WERI-Rb-1 (cell line): ENCODE results near the gene TDRD3.

ENCODE experiments used
- DNase-seq: peaks from one replicate; pipeline ENCODE4 v3.0.0-alpha.2; 2020
- H3K27ac ChIP-seq: fragments of 250-450 bp; sonication (Bioruptor Pico); 2 replicates; pipeline ENCODE4 v1.5.1; 2020; ENCODE audit warnings: mild to moderate bottlenecking, moderate library complexity
- H3K27me3 ChIP-seq: fragments of 250-450 bp; sonication (Bioruptor Pico); 2 replicates; pipeline ENCODE4 v1.5.1; 2021; ENCODE audit warnings: mild to moderate bottlenecking, low read depth, moderate library complexity; ENCODE audit not compliant: insufficient read depth, severe bottlenecking
- H3K36me3 ChIP-seq: fragments of 250-450 bp; sonication (Bioruptor Pico); 2 replicates; pipeline ENCODE4 v1.5.1; 2020; ENCODE audit warnings: mild to moderate bottlenecking, moderate library complexity
- H3K4me3 ChIP-seq: 2 replicates; pipeline ENCODE4 v1.5.1; 2011; ENCODE audit warnings: low read depth, mild to moderate bottlenecking, control low read depth, low read length
- H3K9me3 ChIP-seq: fragments of 250-450 bp; sonication (Bioruptor Pico); 2 replicates; pipeline ENCODE4 v1.5.1; 2021; ENCODE audit warnings: mild to moderate bottlenecking, moderate library complexity; ENCODE audit not compliant: severe bottlenecking
- CTCF ChIP-seq: IDR thresholded peaks from 2 replicates; pipeline ENCODE4 v1.5.1; 2011; ENCODE audit warnings: low read depth, mild to moderate bottlenecking, control low read depth, inconsistent platforms, low read length

Gene TDRD3

GRCh38 chr13:60482012-60482411 is 85.0 kb downstream of the TDRD3 start:
- H3K4me3 ChIP-seq = no peak overlapping the region
- H3K27ac ChIP-seq = no peak overlapping the region
- no peaks in the 10 kb centered on the region for H3K36me3 ChIP-seq
- no peak for TF ChIP-seq CTCF
- no peaks in the 10 kb centered on the region for H3K27me3 ChIP-seq
- H3K9me3 ChIP-seq = no peaks in the 10 kb centered on the region
- DNase-seq = no peak

GRCh38 chr13:60484865-60485264 is 87.8 kb downstream of the TDRD3 start:
- H3K27ac ChIP-seq = no peak overlapping the region
- no peaks in the 10 kb centered on the region for H3K36me3 ChIP-seq
- no peak for TF ChIP-seq CTCF
- H3K27me3 ChIP-seq = no peaks in the 10 kb centered on the region
- no peak for DNase-seq
- H3K9me3 ChIP-seq = no peaks in the 10 kb centered on the region
- no peak overlapping the region for H3K4me3 ChIP-seq

GRCh38 chr13:60491531-60491930 is 94.5 kb downstream of the TDRD3 start:
- no peak overlapping the region for H3K4me3 ChIP-seq
- no peak overlapping the region for H3K27ac ChIP-seq
- no peaks in the 10 kb centered on the region for H3K9me3 ChIP-seq
- H3K27me3 ChIP-seq = no peaks in the 10 kb centered on the region
- no peak for TF ChIP-seq CTCF
- DNase-seq = no peak
- H3K36me3 ChIP-seq = no peaks in the 10 kb centered on the region

GRCh38 chr13:60492187-60492586 is 95.2 kb downstream of the TDRD3 start:
- no peak for DNase-seq
- no peaks in the 10 kb centered on the region for H3K9me3 ChIP-seq
- no peaks in the 10 kb centered on the region for H3K36me3 ChIP-seq
- H3K27me3 ChIP-seq = no peaks in the 10 kb centered on the region
- H3K4me3 ChIP-seq = no peak overlapping the region
- TF ChIP-seq CTCF = no peak
- H3K27ac ChIP-seq = no peak overlapping the region

- no peak for DNase-seq
- Histone ChIP-seq H3K36me3 (no peaks in the 10 kb centered on the region), H3K27me3 (no peaks in the 10 kb centered on the region), H3K9me3 (no peaks in the 10 kb centered on the region), H3K27ac (no peak overlapping the region), H3K4me3 (no peak overlapping the region)
- no peak for TF ChIP-seq CTCF
Measured at GRCh38 chr13:60494296-60494695, 97.3 kb downstream of the TDRD3 start.

GRCh38 chr13:60501236-60501635 is 104.2 kb downstream of the TDRD3 start:
- no peak overlapping the region for H3K4me3 ChIP-seq
- H3K9me3 ChIP-seq = no peaks in the 10 kb centered on the region
- no peaks in the 10 kb centered on the region for H3K27me3 ChIP-seq
- TF ChIP-seq CTCF = no peak
- no peak overlapping the region for H3K27ac ChIP-seq
- no peak for DNase-seq
- no peaks in the 10 kb centered on the region for H3K36me3 ChIP-seq
